Measurements from ENCODE around the gene TIGAR. TPM values are rescaled to one million over a fixed set of nuclear protein-coding genes. Genes with fewer than 3 reads are reported as not detected.

TIGAR gene
- total and polyA plus RNA-seq, 2 donors (not counting 3 experiments of a cell fraction or from before 2014, with no cell fraction given): 5.6 to 31.2 TPM

DNA sequence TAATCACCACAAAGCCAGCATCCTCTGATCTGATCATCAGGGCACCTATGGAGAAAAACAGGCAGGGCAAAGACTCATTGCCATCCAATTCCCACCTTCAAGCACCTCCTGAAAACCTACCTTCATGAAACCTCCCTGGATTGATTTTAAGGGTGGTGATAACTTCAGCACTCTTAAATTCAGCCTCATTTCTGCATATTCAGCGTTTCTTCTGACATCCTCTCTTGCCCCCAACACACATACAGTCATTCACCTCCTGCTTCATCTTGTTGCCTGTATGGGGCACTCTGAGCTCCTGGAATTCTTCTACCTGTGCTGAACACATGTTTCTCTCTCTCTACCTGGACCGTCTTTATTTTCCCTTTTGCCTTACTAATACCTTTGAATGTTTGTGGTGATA lies 51.6 kb downstream of the TIGAR start:
- ChIA-PET CTCF (no interaction called here), POLR2A (no interaction called here)

More for the DNA sequence above, 51.6 kb downstream of the TIGAR start:
- no peak overlapping the region for H3K4me3 ChIP-seq (replicated peaks in 1 of 3; ENCODE audit: insufficient read depth in 1 of 3, low read depth in 1 of 3, low read length in 3 of 3)
- BruUV-seq (replicated peaks): no TSS peak
- no peaks in the 10 kb centered on the region for H4K20me1 ChIP-seq (replicated peaks; ENCODE audit: control insufficient read depth, extremely low read depth, insufficient read depth, low read length)
- H2AFZ ChIP-seq (ENCODE audit: low read depth, low read length): no peak overlapping the region
- H3K27me3 ChIP-seq (ENCODE audit: control insufficient read depth in 2 of 2, insufficient read depth in 2 of 2, low read length in 2 of 2): no peaks in the 10 kb centered on the region
- no peaks in the 10 kb centered on the region for H3K36me3 ChIP-seq (ENCODE audit: control insufficient read depth in 2 of 2, extremely low read depth in 1 of 2, insufficient read depth in 2 of 2, low read length in 2 of 2)
- no peak overlapping the region for H3K9ac ChIP-seq (replicated peaks; ENCODE audit: extremely low read depth, insufficient read depth, low read length)
- no peak for DNase-seq (ENCODE audit: low read depth, low spot score)
- intact Hi-C loops (cut with micrococcal nuclease) (no loop called here), dilution Hi-C loops (cut with MboI; ENCODE audit: extremely low pct_ligation_motif_present, low sequenced_read_pairs) (no loop called here)
- no peak for FAIRE-seq
- H3K79me2 ChIP-seq (ENCODE audit: control insufficient read depth, insufficient read depth, low read length): no peaks in the 10 kb centered on the region
- no peak for TF ChIP-seq POLR2AphosphoS5 (IDR thresholded peaks at IDR 0.05; ENCODE audit: insufficient read depth, low read depth, low read length)
- no peak for TF ChIP-seq EZH2 (IDR thresholded peaks at IDR 0.05; ENCODE audit: borderline replicate concordance, low read depth, low read length, severe bottlenecking)
- TF ChIP-seq JUN (IDR thresholded peaks at IDR 0.05; ENCODE audit: borderline replicate concordance, insufficient read depth, insufficient read length, low read depth): no peak
- TF ChIP-seq, protein P1, sequence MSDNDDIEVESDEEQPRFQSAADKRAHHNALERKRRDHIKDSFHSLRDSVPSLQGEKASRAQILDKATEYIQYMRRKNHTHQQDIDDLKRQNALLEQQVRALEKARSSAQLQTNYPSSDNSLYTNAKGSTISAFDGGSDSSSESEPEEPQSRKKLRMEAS (IDR thresholded peaks at IDR 0.05; ENCODE audit: insufficient read depth, insufficient read length): no peak
- no peak for TF ChIP-seq FOS (IDR thresholded peaks at IDR 0.05; ENCODE audit: borderline replicate concordance, insufficient read depth, low read length)
- TF ChIP-seq GATA2 (IDR thresholded peaks at IDR 0.05; ENCODE audit: insufficient read depth, insufficient read length, low read depth, low read length): no peak
- no peak for TF ChIP-seq MYC (IDR thresholded peaks at IDR 0.05; ENCODE audit: low read depth, low read length)
- TF ChIP-seq CTCF (IDR thresholded peaks at IDR 0.05; ENCODE audit: extremely low read depth in 1 of 2, insufficient read depth in 1 of 2, low read depth in 1 of 2, low read length in 2 of 2): no peak
- TF ChIP-seq POLR2A (IDR thresholded peaks at IDR 0.05; ENCODE audit: low read depth, low read length): no peak
- H3K4me1 ChIP-seq (ENCODE audit: control insufficient read depth, extremely low read depth, insufficient read depth, low read length): no peaks in the 10 kb centered on the region
- no peak overlapping the region for H3K27ac ChIP-seq (ENCODE audit: insufficient read depth, low read depth, low read length)
- H3K9me3 ChIP-seq (replicated peaks; ENCODE audit: control insufficient read depth, insufficient read depth, low read length): no peaks in the 10 kb centered on the region
- no peak overlapping the region for H3K4me2 ChIP-seq (ENCODE audit: insufficient read depth, low read length)
- no peaks in the 10 kb centered on the region for H3K9me1 ChIP-seq (replicated peaks; ENCODE audit: control insufficient read depth, extremely low read depth, insufficient read depth, low read length)
